GM23338 (cell line): ENCODE results near the gene GFPT2. TPM values are rescaled to one million over a fixed set of nuclear protein-coding genes. Genes with fewer than 3 reads are reported as not detected.

Source experiments
- ATAC-seq: fragments of 200-7000 bp; cut with Tn5 transposase; 3 replicates; pipeline ENCODE4 v1.9.1; 2020
- DNase-seq: peaks from one replicate; pipeline ENCODE4 v3.0.0-alpha.2; 2015; ENCODE audit warnings: low spot score
- H2AFZ ChIP-seq: fragments of 200-600 bp; sonication (generic); 2 replicates; pipeline ENCODE4 v1.8.0; 2016; ENCODE audit warnings: antibody characterized with exemption, mild to moderate bottlenecking, moderate library complexity
- H3F3A ChIP-seq: fragments of 200-600 bp; sonication (generic); replicated peaks from 2 replicates; pipeline ENCODE4 v1.8.0; 2017; ENCODE audit warnings: antibody characterized with exemption, mixed run types, low read depth
- H3K27ac ChIP-seq: fragments of 200-600 bp; sonication (generic); 2 replicates; pipeline ENCODE4 v1.6.1; 2016; ENCODE audit warnings: low read depth
- H3K27me3 ChIP-seq: fragments of 200-600 bp; sonication (generic); 2 replicates; pipeline ENCODE4 v1.8.0; 2016; ENCODE audit warnings: mild to moderate bottlenecking, mixed run types, moderate library complexity; ENCODE audit not compliant: insufficient read depth
- H3K36me3 ChIP-seq: fragments of 200-600 bp; sonication (generic); 2 replicates; pipeline ENCODE4 v1.8.0; 2016; ENCODE audit warnings: mild to moderate bottlenecking; ENCODE audit not compliant: insufficient read depth
- H3K4me1 ChIP-seq: fragments of 200-600 bp; sonication (generic); 2 replicates; pipeline ENCODE4 v1.8.0; 2016; ENCODE audit warnings: mild to moderate bottlenecking, moderate library complexity; ENCODE audit not compliant: insufficient read depth
- H3K4me2 ChIP-seq: fragments of 200-600 bp; sonication (generic); 2 replicates; pipeline ENCODE4 v1.7.1; 2017; ENCODE audit warnings: mixed run types
- H3K4me3 ChIP-seq: fragments of 200-600 bp; sonication (generic); 2 replicates; pipeline ENCODE4 v1.6.1; 2016; ENCODE audit warnings: mixed run types
- H3K79me2 ChIP-seq: fragments of 200-600 bp; sonication (generic); replicated peaks from 2 replicates; pipeline ENCODE4 v1.8.0; 2017; ENCODE audit warnings: mild to moderate bottlenecking; ENCODE audit not compliant: insufficient read depth
- H3K9me2 ChIP-seq: fragments of 200-600 bp; sonication (generic); 2 replicates; pipeline ENCODE4 v1.8.0; 2017; ENCODE audit not compliant: insufficient read depth
- H4K20me1 ChIP-seq: fragments of 200-600 bp; sonication (generic); replicated peaks from 2 replicates; pipeline ENCODE4 v1.8.0; 2017; ENCODE audit warnings: mild to moderate bottlenecking; ENCODE audit not compliant: insufficient read depth
- H3K27ac Mint-ChIP-seq: 2 replicates; pipeline ENCODE4 v1.8.0; 2020; ENCODE audit warnings: inconsistent platforms, mild to moderate bottlenecking, moderate library complexity, mixed read lengths
- H3K27me3 Mint-ChIP-seq: 3 replicates; pipeline ENCODE4 v1.8.0; 2022; ENCODE audit warnings: low read depth, mild to moderate bottlenecking, moderate library complexity, mixed read lengths, inconsistent platforms; ENCODE audit not compliant: insufficient read depth, poor library complexity
- H3K36me3 Mint-ChIP-seq: 3 replicates; pipeline ENCODE4 v1.8.0; 2021; ENCODE audit warnings: low read depth, mild to moderate bottlenecking, inconsistent platforms, moderate library complexity, mixed read lengths
- H3K4me1 Mint-ChIP-seq: 3 replicates; pipeline ENCODE4 v1.8.0; 2020; ENCODE audit warnings: mild to moderate bottlenecking, inconsistent platforms, mixed read lengths
- H3K4me3 Mint-ChIP-seq: 3 replicates; pipeline ENCODE4 v1.8.0; 2021; ENCODE audit warnings: moderate library complexity, mild to moderate bottlenecking, inconsistent platforms, mixed read lengths
- H3K9me3 Mint-ChIP-seq: 3 replicates; pipeline ENCODE4 v1.8.0; 2020; ENCODE audit warnings: moderate library complexity, mild to moderate bottlenecking, inconsistent platforms, mixed read lengths
- CREB1 ChIP-seq: fragments of 250-450 bp; sonication (Bioruptor Pico); IDR thresholded peaks from 2 replicates; pipeline ENCODE4 v1.5.0; 2020; ENCODE audit warnings: low read depth, mild to moderate bottlenecking, moderate library complexity
- EZH2 ChIP-seq: fragments of 200-600 bp; sonication (generic); IDR thresholded peaks from one replicate; pipeline ENCODE4 v1.8.0; 2017; ENCODE audit warnings: antibody characterized with exemption, mild to moderate bottlenecking, low read depth; ENCODE audit not compliant: unreplicated experiment
- EZH2phosphoT487 ChIP-seq: fragments of 200-600 bp; sonication (generic); IDR thresholded peaks from one replicate; pipeline ENCODE4 v1.8.1; 2018; ENCODE audit warnings: antibody characterized with exemption; ENCODE audit not compliant: unreplicated experiment
- JUNB ChIP-seq: IDR thresholded peaks from one replicate; pipeline ENCODE4 v1.6.1; 2016; ENCODE audit warnings: antibody characterized with exemption; ENCODE audit not compliant: unreplicated experiment
- NANOG ChIP-seq: IDR thresholded peaks from 2 replicates; pipeline ENCODE4 v1.6.1; 2016; ENCODE audit warnings: antibody characterized with exemption, borderline replicate concordance
- POLR2AphosphoS5 ChIP-seq: IDR thresholded peaks from 2 replicates; pipeline ENCODE4 v1.6.1; 2016; ENCODE audit warnings: antibody characterized with exemption, low read depth
- STAT1 ChIP-seq: IDR thresholded peaks from one replicate; pipeline ENCODE4 v1.6.1; 2016; ENCODE audit warnings: antibody characterized with exemption; ENCODE audit not compliant: unreplicated experiment
- ZNF114 ChIP-seq: fragments of 250-450 bp; sonication (Bioruptor Pico); IDR thresholded peaks from 2 replicates; pipeline ENCODE4 v1.5.0; 2020; ENCODE audit warnings: mild to moderate bottlenecking, moderate library complexity
- ZNF331 ChIP-seq: fragments of 250-450 bp; sonication (Bioruptor Pico); IDR thresholded peaks from 2 replicates; pipeline ENCODE4 v1.5.0; 2020; ENCODE audit warnings: low read depth, mild to moderate bottlenecking, moderate library complexity
- polyA plus RNA-seq: library from polyadenylated mRNA; unstranded; fragments of >200 nt; fragmentation: Nextera tagmentation; extraction: Ambion mirVana; gene quantifications from 2 replicates; pipeline ENCODE4 v1.2.1, GENCODE V29; 2016
- total RNA-seq: library from RNA; depleted of rRNA; stranded (reverse); fragments of >200 nt; shearing (Covaris generic); gene quantifications from 2 replicates; pipeline ENCODE4 v1.2.3, GENCODE V29; 2014
- TF ChIP-seq, protein P1 (sequence below): IDR thresholded peaks from one replicate; pipeline ENCODE4 v1.6.1; 2018; ENCODE audit warnings: antibody characterized with exemption; ENCODE audit not compliant: unreplicated experiment
- TF ChIP-seq, protein P2 (sequence below), 2 experiments: fragments of 200-600 bp in 1 of 2; sonication (generic) in 1 of 2; conservative IDR thresholded peaks; 2 replicates each; pipeline versions ENCODE4 v1.5.1 to v1.6.1; 2016 to 2017; ENCODE audit warnings: antibody characterized with exemption in 2 of 2, low read depth in 2 of 2, mild to moderate bottlenecking in 2 of 2, moderate library complexity in 1 of 2
- TF ChIP-seq, protein P3 (sequence below): IDR thresholded peaks from 2 replicates; pipeline ENCODE4 v1.6.1; 2016; ENCODE audit warnings: antibody characterized with exemption
- TF ChIP-seq, protein P4 (sequence below): fragments of 250-450 bp; sonication (Bioruptor Pico); IDR thresholded peaks from 2 replicates; pipeline ENCODE4 v1.5.0; 2020; ENCODE audit warnings: mild to moderate bottlenecking, moderate library complexity

Gene GFPT2
- total and polyA plus RNA-seq, 2 experiments from 2014 or later: 82.6 to 120 TPM

DNA sequence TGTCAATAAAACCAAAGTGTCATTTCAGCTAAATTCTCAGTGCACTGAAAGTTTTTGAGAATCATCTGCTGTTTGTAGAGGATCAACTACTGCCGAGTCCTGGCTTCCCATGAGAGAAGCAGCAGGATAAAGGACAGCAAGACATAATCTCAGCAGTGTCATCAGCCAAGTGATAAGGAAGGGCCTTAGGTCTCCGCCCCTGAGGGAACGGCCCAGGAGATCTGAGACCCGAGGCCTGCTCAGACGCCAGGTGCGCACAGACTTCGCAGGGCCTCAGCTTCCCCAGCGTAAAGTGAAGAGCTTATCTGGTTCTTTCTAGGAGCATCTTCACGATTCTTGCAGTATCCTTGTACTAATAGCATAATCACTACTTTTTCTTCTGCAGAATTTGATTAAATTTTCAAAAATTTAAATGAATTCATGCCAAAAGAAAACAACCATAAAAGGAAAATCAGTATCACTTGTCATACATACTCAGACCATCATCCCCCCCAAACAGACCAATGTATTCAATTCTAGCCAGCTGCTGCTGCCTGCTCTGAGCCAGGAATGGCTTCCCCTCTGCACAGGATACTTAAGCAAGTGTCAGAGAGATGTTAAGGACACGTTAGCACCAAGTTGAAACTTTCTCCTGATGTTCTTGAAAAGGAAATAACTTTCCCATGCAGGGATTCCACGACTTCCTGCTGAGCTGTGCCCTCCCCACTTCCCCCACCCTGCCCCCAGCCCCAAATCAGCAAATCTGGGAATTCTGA, 2.2 kb downstream of the GFPT2 start:
- H3K36me3 ChIP-seq: no peaks in the 10 kb centered on the region
- H3K4me1 ChIP-seq: peaks cover 65% of the 10 kb centered on the region
- H3K4me1 Mint-ChIP-seq: peaks cover 59% of the 10 kb centered on the region
- H3K79me2 ChIP-seq: peaks cover 71% of the 10 kb centered on the region
- H3K4me3 Mint-ChIP-seq: peak overlapping the region; percentile 90
- no peak overlapping the region for H3K27ac Mint-ChIP-seq
- H4K20me1 ChIP-seq: peaks cover 38% of the 10 kb centered on the region
- peak overlapping the region; percentile 89 for H3K4me3 ChIP-seq
- peaks cover 52% of the 10 kb centered on the region for H3K36me3 Mint-ChIP-seq
- no peaks in the 10 kb centered on the region for H3K9me2 ChIP-seq
- H3F3A ChIP-seq: no peaks in the 10 kb centered on the region
- H3K27me3 Mint-ChIP-seq: peaks cover 27% of the 10 kb centered on the region
- peak overlapping the region; percentile 94 for H3K4me2 ChIP-seq
- no peak overlapping the region for H2AFZ ChIP-seq
- peaks cover 25% of the 10 kb centered on the region for H3K27me3 ChIP-seq
- TF ChIP-seq CREB1 (CRISPR knock-in tag) (no peak), POLR2AphosphoS5 (no peak), STAT1 (no peak), EZH2 (no peak), EZH2phosphoT487 (no peak), JUNB (no peak), NANOG (no peak), ZNF114 (CRISPR knock-in tag) (no peak), ZNF331 (CRISPR knock-in tag) (no peak)
- TF ChIP-seq, protein P1, sequence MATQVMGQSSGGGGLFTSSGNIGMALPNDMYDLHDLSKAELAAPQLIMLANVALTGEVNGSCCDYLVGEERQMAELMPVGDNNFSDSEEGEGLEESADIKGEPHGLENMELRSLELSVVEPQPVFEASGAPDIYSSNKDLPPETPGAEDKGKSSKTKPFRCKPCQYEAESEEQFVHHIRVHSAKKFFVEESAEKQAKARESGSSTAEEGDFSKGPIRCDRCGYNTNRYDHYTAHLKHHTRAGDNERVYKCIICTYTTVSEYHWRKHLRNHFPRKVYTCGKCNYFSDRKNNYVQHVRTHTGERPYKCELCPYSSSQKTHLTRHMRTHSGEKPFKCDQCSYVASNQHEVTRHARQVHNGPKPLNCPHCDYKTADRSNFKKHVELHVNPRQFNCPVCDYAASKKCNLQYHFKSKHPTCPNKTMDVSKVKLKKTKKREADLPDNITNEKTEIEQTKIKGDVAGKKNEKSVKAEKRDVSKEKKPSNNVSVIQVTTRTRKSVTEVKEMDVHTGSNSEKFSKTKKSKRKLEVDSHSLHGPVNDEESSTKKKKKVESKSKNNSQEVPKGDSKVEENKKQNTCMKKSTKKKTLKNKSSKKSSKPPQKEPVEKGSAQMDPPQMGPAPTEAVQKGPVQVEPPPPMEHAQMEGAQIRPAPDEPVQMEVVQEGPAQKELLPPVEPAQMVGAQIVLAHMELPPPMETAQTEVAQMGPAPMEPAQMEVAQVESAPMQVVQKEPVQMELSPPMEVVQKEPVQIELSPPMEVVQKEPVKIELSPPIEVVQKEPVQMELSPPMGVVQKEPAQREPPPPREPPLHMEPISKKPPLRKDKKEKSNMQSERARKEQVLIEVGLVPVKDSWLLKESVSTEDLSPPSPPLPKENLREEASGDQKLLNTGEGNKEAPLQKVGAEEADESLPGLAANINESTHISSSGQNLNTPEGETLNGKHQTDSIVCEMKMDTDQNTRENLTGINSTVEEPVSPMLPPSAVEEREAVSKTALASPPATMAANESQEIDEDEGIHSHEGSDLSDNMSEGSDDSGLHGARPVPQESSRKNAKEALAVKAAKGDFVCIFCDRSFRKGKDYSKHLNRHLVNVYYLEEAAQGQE: no peak
- TF ChIP-seq, protein P2, sequence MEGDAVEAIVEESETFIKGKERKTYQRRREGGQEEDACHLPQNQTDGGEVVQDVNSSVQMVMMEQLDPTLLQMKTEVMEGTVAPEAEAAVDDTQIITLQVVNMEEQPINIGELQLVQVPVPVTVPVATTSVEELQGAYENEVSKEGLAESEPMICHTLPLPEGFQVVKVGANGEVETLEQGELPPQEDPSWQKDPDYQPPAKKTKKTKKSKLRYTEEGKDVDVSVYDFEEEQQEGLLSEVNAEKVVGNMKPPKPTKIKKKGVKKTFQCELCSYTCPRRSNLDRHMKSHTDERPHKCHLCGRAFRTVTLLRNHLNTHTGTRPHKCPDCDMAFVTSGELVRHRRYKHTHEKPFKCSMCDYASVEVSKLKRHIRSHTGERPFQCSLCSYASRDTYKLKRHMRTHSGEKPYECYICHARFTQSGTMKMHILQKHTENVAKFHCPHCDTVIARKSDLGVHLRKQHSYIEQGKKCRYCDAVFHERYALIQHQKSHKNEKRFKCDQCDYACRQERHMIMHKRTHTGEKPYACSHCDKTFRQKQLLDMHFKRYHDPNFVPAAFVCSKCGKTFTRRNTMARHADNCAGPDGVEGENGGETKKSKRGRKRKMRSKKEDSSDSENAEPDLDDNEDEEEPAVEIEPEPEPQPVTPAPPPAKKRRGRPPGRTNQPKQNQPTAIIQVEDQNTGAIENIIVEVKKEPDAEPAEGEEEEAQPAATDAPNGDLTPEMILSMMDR (conservative IDR thresholded peaks at IDR 0.05; ENCODE audit: low read depth in 2 of 2): no peak
- TF ChIP-seq, protein P3, sequence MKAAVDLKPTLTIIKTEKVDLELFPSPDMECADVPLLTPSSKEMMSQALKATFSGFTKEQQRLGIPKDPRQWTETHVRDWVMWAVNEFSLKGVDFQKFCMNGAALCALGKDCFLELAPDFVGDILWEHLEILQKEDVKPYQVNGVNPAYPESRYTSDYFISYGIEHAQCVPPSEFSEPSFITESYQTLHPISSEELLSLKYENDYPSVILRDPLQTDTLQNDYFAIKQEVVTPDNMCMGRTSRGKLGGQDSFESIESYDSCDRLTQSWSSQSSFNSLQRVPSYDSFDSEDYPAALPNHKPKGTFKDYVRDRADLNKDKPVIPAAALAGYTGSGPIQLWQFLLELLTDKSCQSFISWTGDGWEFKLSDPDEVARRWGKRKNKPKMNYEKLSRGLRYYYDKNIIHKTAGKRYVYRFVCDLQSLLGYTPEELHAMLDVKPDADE: no peak
- TF ChIP-seq, protein P4, sequence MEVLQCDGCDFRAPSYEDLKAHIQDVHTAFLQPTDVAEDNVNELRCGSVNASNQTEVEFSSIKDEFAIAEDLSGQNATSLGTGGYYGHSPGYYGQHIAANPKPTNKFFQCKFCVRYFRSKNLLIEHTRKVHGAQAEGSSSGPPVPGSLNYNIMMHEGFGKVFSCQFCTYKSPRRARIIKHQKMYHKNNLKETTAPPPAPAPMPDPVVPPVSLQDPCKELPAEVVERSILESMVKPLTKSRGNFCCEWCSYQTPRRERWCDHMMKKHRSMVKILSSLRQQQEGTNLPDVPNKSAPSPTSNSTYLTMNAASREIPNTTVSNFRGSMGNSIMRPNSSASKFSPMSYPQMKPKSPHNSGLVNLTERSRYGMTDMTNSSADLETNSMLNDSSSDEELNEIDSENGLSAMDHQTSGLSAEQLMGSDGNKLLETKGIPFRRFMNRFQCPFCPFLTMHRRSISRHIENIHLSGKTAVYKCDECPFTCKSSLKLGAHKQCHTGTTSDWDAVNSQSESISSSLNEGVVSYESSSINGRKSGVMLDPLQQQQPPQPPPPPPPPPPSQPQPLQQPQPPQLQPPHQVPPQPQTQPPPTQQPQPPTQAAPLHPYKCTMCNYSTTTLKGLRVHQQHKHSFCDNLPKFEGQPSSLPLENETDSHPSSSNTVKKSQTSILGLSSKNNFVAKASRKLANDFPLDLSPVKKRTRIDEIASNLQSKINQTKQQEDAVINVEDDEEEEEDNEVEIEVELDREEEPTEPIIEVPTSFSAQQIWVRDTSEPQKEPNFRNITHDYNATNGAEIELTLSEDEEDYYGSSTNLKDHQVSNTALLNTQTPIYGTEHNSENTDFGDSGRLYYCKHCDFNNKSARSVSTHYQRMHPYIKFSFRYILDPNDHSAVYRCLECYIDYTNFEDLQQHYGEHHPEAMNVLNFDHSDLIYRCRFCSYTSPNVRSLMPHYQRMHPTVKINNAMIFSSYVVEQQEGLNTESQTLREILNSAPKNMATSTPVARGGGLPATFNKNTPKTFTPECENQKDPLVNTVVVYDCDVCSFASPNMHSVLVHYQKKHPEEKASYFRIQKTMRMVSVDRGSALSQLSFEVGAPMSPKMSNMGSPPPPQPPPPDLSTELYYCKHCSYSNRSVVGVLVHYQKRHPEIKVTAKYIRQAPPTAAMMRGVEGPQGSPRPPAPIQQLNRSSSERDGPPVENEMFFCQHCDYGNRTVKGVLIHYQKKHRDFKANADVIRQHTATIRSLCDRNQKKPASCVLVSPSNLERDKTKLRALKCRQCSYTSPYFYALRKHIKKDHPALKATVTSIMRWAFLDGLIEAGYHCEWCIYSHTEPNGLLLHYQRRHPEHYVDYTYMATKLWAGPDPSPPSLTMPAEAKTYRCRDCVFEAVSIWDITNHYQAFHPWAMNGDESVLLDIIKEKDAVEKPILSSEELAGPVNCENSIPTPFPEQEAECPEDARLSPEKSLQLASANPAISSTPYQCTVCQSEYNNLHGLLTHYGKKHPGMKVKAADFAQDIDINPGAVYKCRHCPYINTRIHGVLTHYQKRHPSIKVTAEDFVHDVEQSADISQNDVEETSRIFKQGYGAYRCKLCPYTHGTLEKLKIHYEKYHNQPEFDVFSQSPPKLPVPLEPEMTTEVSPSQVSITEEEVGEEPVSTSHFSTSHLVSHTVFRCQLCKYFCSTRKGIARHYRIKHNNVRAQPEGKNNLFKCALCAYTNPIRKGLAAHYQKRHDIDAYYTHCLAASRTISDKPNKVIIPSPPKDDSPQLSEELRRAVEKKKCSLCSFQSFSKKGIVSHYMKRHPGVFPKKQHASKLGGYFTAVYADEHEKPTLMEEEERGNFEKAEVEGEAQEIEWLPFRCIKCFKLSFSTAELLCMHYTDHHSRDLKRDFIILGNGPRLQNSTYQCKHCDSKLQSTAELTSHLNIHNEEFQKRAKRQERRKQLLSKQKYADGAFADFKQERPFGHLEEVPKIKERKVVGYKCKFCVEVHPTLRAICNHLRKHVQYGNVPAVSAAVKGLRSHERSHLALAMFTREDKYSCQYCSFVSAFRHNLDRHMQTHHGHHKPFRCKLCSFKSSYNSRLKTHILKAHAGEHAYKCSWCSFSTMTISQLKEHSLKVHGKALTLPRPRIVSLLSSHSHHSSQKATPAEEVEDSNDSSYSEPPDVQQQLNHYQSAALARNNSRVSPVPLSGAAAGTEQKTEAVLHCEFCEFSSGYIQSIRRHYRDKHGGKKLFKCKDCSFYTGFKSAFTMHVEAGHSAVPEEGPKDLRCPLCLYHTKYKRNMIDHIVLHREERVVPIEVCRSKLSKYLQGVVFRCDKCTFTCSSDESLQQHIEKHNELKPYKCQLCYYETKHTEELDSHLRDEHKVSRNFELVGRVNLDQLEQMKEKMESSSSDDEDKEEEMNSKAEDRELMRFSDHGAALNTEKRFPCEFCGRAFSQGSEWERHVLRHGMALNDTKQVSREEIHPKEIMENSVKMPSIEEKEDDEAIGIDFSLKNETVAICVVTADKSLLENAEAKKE: no peak
- no peak; the same call in 2 of the 3 replicates for ATAC-seq
- peak overlapping the region; percentile 80 for H3K27ac ChIP-seq
- no peaks in the 10 kb centered on the region for H3K9me3 Mint-ChIP-seq
- DNase-seq: no peak
